ENCODE measurements around the gene RAB11FIP3.
"Not testable (repeated sequence)": the region's sequence is repeated elsewhere in the genome, so short reads cannot be mapped to it uniquely, and the experiment has no call there.

The RAB11FIP3 gene

DNA sequence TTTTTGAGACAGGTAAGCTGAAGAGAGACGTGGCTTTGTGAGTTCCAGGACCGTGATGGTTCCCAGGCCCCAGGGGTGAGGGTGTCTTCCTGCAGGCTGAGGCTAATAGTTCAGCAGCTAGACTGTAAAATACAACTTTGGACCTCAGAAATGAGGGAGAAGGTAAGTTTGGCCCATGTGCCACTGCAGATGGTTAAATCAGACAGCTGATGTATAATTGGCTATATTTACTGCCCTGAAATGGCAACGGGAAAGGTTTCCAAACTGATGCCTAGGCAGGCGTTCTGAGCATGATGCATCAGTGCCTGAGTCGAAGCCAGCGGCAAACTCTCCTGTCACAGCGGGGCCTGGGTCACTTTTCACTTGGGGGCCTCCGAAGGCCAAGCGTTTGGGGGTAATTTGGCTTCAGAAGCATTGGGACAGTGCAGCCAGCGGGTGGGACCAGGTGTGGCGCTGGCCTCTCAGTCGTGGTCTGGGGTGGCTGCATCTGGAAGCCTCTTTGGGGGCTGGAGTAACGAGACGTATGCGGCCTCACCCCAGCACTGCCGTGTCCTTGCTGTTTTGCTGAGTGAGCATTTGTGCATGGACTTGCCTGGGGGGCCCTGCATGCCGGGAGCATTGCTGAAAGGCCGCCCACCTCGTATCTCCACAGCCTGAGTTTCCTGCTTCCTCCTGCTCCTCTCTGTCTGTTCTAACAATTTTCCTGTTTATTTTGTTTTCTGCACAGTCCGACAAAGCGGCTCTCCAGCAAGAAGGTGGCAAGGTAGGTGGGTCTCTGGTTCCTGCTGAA, 70.8 kb downstream of the RAB11FIP3 start:
- DNase-seq, result no peak

DNA sequence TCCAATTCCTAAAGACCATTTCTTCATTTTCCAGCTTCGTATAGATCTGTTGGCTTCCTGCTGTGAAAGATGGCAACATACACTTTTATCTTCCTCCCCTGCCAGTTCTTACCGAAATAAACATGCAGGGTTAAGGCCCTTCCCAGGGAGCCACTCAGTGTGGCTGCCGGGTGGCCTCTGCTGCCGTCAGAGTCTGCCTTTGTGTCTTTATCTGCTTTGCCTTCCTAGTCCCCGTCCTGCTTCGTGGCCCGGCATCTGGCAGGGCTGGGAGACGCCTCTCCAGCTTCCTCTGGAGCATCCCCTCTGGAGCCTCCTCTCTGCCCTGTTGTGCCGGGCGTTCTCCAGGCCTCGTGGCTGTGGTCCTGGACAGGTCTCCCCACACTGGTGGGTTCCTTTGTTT, 71.8 kb downstream of the RAB11FIP3 start:
- DNase-seq, result no peak

DNA sequence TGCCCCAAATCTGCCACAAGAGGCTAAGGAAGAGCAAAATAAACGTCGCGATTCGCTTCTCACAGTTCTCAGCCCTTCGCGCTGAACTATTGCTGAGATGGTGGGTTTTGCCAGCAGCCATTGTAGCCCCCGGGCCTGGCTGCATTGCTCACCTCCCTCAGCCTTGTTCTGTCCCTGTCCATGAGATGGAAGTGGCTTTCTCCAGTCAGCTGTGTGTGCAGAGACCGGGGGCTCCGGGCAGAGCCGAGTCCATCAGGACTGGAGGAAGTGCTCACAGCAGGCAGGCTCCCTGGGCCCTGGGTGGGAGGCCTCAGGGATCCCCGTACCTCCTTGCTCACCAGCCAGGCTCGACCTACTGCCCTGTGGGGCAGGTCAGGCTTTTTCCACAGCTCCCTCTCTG, 74.5 kb downstream of the RAB11FIP3 start:
- no peak for DNase-seq

DNA sequence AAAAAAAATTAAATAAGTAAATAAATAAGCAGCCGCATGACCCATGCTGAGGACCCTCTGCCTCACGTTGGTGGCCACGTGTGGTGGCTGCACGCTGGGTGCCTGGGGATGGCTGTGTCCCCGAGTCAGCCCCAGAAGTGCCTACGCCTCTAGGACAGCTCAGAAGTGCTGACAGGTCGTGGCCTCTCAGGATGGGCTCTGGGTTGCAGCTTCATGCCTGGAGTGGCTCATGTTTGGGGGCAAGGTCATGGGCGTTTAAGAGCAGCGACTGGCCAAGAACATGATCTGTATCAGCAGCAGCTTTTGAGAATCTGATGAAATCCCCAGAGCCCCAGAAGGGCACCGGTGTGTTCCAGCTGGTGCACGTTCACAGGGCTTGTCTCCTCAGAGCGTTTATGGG, 75.3 kb downstream of the RAB11FIP3 start:
- no peak for DNase-seq

DNA sequence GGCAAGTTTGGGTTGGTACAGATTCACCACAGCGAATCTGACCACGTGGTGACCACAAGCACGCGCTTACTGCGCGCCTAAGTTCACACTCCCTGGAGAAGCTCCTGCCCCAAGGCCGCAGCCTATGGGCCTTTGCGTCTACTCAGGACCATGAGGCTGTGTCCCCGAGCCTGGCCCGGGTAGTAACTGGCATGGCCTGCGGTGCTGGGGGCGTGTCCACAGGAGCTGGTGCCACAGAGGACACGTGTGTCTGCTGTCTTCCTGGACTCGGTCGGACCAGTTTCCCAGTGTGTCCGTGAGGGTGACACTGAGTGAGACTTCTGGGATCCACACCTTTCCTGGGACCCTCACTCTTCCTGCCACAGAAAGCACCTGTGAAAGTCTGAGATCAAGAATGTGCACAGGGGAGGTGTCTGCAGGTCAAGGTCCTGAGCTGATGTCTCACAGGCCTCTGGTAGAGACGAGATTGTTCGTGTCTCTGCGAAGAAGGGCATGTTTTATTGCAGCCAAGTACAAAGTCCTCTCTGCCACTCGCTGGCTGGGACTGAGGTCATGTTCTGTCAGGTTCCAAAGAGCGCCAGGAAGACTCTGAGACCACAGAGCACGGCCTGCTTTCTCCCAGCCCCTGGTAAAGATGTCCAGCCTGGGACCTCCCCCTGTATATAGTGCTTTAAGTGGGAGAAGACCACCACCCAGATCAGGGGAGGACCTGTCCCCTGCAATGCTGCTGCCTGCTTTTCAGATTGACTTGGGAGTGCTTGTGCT, 76.9 kb downstream of the RAB11FIP3 start:
- DNase-seq, result no peak

DNA sequence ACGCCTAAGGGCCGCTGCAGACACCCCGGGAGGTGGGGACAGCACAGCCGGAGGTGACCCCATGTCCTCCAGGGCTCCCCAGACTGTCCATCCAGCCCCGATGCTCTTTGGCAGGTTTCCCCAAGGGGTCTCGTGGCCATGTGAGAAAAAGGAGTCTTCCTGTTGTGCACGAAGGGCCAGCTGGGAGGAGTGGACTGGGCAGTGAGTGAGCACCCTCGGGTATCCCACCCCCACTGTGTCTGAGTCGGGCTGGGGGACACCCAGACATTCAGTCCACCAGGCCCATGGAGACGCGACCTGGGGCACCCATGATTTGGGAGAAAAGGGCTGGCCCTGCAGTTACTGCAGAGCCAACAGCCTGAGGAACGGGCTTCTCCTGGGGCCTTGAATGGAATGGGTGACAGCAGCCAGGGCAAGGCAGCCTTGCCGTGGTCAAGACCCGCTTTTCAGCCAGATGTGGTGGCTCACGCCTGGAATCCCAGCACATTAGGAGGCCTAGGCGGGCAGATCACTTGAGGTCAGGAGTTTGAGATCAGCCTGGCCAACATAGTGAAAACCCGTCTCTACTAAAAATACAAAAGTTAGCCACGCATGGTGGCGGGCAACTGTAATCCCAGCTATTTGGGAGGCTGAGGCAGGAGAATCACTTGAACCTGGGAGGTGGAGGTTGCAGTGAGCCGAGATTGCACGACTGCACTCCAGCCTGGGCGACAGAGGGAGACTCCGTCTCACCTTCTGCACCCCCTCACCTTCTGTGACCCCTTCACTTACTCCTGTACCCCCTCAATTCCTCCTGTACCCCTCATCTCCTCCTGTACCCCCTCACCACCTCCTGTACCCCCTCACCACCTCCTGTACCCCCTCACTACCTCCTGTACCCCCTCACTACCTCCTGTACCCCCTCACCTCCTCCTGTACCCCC, 78.0 kb downstream of the RAB11FIP3 start:
- no peak for DNase-seq

DNA sequence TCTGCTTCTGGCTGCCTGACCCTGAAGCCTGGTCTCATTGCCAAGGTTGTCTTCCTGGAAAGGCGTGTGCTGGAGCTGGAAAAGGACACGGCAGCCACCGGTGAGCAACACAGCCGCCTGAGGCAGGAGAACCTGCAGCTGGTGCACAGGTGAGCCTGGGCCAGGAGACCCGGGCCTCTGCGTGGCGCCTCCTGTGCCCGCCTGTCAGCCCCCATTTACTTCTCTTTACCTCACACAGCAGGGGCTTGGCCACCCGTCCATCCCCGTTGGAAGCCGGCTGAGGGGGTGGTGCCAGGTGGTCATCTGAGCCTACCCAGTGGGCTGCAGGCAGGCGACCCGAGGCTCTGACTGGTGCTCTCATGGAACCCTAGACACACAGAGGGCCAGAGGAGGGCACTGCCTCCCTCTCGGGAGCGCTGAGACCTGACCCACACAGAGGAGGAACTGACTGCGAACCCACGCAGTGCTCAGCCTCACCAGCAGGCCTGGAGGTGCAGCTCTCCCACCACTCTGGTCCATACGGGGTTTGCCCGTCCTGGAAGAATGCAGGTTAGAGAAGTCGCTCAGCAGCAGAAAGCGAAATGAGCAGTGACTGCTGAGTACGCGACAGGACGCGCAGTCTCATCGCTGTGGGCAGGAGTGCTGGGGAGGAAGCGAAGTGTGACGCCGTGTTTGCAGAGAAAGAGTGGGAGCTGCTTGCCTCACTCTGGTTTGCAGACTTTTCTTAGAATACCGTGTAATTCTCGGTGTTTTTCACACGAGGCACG, 80.2 kb downstream of the RAB11FIP3 start:
- no peak for DNase-seq

DNA sequence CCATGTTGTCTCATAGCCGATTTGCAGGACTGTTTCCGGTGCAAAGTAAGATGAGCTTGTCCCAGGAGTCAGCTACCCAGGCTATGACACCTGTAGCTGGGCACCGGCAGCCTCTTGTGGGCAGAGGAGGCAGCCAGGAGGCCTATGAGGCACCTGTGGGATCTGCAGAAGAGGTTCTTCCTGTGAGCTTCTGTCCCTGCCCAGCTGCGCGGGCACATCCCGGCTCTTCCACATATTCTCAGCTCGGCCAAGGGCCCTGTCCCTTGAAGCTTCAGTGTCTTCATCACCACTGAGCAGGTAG, 80.7 kb downstream of the RAB11FIP3 start:
- no peak for DNase-seq

DNA sequence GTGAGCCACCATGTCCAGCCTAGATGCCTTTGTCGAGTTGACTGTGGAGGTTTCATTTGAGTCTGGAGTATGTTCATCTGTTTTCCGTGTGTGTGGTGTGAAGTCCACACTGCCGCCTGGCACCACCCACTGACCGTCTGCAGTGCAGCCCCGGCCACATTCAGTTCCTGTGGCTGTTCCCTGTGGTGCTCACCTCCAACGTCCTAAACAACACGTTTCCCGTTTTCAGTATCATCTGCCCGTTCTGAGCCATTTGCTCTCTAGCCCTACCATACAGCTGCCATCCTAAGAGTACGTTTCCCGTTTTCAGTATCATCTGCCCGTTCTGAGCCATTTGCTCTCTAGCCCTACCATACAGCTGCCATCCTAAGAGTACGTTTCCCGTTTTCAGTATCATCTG, 82.1 kb downstream of the RAB11FIP3 start:
- not testable (repeated sequence) for DNase-seq

DNA sequence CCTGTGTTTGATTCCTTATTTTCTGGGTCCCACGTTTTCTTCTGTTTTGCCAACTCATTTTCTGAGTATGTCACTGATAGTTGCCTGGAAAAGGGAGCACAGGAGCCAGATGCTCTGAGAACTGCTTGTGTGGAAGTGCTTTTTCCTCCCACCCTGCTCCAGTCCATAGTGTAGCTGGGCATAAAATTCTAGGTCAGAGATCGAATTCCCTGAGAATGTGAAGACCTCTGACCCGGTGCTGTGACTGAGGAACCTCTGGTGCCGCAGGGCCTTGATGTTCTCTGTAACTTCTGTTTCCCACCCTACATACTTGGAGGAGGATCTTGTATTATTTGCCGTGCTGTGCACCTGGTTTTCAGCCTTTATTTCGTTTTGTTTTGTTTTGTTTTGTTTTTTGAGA, 82.5 kb downstream of the RAB11FIP3 start:
- no peak for DNase-seq

DNA sequence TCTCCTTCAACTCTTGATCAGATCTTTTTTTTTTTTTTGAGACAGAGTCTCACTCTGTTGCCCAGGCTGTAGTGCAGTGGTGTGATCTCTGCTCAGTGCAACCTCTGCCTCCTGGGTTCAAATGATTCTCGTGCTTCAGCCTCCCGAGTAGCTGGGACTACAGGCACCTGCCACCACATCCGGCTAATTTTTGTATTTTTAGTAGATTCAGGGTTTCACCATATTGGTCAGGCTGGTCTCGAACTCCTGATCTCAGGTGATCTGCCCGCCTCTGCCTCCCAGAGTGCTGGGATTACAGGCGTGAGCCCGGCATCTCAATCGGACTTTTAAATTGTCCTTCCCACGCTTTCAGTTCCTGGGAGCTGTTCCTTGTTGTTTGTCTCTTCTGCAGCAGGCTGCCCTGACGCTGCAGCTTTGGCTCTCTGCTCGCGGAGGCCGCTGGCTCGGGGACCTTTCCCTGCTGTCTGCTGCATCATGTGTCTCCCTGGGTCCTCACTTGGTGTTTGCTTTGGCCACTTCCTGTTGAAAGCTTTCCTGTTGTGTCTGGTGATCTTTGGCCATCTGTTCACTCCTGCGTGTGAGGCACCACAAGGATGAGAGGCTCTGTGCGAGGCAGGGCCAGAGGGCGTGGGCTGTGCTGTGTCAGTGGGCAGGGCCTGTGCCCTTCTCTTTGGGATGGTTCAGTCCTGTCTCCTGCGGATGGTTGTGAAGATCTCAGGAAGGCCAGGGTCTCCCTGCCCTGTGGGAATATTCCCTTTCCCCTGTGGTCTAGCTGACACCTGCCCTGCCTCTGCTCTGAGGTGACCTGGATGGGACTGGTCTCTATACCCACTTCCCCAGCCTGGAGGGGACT, 83.7 kb downstream of the RAB11FIP3 start:
- no peak for DNase-seq

DNA sequence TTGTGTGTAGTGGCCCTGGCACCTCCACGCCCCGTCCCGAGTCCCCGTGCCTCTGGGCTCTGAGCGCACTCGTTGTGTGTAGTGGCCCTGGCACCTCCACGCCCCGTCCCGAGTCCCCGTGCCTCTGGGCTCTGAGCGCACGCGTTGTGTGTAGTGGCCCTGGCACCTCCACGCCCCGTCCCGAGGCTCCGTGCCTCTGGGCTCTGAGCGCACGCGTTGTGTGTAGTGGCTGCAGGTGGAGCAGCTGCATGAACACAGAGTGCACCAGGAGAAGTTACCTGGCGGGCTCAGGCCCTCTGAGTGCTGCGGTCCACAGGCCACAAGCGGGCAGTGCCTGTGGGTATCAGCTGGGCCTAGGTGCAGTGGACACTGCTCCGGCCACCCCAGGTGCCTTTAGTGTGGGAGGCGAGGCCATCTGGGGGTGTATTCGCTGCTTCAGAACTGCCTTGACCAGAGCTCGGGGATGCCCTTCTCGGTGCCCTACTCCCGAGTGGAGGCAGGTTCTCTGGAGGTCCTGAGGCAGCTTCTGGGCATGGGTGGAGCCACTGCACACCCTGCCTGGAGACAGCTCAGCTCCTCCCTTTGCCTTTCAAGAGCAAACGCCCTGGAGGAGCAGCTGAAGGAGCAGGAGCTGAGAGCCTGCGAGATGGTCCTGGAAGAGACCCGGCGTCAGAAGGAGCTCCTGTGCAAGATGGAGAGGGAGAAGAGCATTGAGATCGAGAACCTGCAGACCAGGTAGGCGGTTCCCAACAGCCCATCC, 84.8 kb downstream of the RAB11FIP3 start:
- DNase-seq, result no peak

DNA sequence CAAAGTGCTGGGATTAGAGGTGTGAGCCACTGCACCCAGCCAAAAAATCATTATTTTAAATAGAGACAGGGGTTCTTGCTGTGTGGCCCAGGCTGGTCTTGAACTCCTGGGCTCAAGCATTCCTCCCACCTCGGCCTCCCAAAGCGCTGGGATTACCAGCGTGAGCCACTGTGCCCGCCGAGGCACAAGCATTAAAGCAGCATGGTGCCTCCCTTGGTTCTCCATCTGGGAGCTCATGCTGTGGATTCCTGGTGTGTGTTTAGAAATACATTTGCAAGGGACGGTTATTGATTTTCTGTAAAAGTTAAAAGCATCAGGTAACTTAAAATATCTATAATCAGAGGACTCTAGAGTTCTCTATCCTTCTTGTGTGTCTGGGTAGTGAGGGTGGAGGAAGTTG, 87.4 kb downstream of the RAB11FIP3 start:
- DNase-seq, result no peak

DNA sequence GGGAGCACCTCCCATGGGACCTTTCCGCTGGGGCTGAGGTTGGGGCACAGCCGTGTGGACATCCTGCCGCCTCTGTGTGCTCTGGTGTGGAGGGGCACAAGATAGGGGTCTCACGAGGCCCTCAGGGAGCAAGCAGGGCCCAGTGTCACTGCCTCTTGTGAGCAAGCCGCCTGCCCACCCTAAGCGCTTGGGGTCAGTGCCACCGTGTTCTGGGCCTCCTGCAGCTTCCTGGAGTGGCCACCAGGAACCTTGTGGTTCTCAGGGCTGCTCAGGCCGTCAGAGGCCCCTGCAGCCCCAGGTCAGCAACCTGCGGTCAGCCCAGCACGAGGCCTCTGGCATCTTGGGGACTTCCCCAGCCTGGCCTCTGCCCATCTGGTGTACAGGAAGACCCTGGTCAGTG, 88.5 kb downstream of the RAB11FIP3 start:
- no peak for DNase-seq

DNA sequence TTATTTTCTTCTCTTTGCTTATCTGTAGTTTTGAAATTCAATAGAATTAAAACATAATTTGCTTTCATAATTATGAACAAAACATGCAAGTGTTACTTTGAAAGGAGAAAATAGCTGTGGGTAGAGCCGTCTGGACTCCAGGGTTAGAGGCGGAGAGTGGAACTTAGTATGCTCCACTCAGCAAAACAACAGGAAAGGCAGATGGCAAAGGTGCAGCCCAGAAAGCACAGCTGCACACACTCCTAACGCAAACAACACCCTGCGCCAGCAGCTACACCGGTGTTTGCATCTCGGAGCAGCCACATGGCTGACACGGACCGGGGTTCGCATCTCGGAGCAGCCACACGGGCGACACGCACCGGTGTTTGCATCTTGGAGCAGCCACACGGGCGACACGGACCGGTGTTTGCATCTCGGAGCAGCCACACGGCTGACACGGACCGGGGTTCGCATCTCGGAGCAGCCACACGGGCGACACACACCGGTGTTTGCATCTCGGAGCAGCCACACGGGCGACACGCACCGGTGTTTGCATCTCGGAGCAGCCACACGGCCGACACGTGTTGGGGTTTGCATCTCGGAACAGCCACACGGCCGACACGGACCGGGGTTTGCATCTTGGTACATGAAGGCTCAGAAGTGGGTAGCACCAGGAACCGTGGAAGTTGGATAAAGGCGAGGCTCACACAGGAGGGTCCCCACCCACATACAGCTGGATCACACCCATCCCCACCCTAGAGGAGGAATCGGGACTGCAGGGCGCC, 89.9 kb downstream of the RAB11FIP3 start:
- no peak for DNase-seq

DNA sequence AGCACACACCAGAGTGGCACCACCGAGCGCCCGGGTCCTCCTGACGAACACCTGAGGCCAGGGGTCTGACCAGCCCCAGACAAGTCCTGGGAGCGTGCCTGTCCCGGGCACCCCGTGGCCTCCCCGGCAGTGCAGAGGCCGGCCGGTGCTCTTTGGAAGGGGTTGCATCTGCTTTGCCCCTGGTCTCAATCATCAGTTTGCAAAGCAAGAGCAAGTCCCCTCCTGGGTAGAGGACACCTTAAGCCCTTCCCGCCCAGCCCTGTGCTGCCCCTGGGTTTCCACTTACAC, 90.4 kb downstream of the RAB11FIP3 start:
- no peak for DNase-seq

DNA sequence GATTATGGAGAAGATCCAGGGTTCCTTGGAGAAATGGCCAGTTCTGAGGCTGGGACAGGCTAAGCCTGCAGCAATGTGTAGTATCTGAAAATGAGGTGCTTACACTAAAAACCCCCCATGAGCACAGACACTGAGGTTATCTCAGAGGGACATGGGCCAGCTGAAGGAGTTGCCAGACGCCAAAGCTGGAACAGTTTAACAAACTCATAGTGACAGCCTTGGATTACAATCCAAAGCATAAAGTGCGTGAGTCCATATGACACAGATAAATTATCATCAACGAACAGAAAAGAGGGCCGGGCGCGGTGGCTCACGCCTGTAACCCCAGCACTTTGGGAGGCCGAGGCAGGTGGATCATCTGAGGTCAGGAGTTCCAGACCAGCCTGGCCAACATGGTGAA, 90.9 kb downstream of the RAB11FIP3 start:
- no peak for DNase-seq

DNA sequence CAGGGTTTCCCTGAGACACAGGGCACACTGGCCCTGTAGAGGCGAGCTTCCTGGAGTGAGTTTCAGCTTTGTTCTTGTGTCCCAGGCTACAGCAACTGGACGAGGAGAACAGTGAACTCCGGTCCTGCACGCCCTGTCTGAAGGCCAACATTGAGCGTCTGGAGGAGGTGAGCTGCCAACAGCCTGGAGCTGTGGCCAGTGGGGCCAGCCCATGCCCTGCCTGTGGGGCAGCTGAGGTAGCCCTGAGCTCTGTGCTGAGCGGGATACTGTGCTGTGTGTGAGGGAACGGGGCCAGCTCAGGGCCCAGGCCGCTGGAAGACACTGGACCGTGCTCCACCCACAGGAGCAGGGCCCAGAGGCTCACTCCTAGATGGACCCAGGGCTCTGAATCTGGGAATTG, 93.4 kb downstream of the RAB11FIP3 start:
- DNase-seq, result no peak

DNA sequence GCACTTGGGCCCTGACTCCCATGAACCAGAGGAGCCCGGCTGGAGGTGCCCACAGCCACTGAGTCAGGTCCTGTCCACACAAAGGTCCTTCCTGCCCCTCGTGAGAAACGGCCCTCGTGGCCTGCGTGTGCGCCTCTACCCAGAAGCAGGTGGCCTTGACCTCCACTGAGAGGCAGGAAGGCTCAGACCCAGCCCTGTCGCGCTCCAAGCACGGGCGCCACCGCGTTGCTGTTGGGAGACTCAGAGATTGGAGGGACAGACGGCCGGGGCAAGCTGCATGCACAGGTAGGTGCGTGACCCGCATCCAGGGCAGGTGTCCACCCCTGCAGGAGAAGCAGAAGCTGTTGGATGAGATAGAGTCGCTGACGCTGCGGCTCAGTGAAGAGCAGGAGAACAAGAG, 94.0 kb downstream of the RAB11FIP3 start:
- DNase-seq, result no peak
